C4-2B (cell line): Measurements from ENCODE around the gene LRRC71.

Source experiments
- ZFX ChIP-seq: fragments of 450-650 bp; IDR thresholded peaks from 2 replicates; pipeline ENCODE4 v1.6.1; 2017
- TF ChIP-seq, protein P1 (sequence below): fragments of 450-650 bp; conservative IDR thresholded peaks from 2 replicates; pipeline ENCODE4 v1.5.1; 2017; ENCODE audit warnings: mild to moderate bottlenecking

GRCh38 chr1:156898971-156899664 is 21.3 kb upstream of the LRRC71 start:
- TF ChIP-seq, protein P1, sequence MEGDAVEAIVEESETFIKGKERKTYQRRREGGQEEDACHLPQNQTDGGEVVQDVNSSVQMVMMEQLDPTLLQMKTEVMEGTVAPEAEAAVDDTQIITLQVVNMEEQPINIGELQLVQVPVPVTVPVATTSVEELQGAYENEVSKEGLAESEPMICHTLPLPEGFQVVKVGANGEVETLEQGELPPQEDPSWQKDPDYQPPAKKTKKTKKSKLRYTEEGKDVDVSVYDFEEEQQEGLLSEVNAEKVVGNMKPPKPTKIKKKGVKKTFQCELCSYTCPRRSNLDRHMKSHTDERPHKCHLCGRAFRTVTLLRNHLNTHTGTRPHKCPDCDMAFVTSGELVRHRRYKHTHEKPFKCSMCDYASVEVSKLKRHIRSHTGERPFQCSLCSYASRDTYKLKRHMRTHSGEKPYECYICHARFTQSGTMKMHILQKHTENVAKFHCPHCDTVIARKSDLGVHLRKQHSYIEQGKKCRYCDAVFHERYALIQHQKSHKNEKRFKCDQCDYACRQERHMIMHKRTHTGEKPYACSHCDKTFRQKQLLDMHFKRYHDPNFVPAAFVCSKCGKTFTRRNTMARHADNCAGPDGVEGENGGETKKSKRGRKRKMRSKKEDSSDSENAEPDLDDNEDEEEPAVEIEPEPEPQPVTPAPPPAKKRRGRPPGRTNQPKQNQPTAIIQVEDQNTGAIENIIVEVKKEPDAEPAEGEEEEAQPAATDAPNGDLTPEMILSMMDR, result no peak
- TF ChIP-seq ZFX, result no peak
